DND-41 (cell line): Measurements from ENCODE around the gene HAUS5.

Experiments used
- ATAC-seq: fragments of 200-7000 bp; cut with Tn5 transposase; 3 replicates; pipeline ENCODE4 v1.9.1; 2021; ENCODE audit warnings: low read depth; ENCODE audit not compliant: insufficient read depth
- DNase-seq: peaks from one replicate; pipeline ENCODE4 v3.0.0-alpha.2; 2020
- H2AFZ ChIP-seq: 2 replicates; pipeline ENCODE4 v1.6.0; 2012; ENCODE audit warnings: low read depth, low read length
- H3K27ac ChIP-seq: 2 replicates; pipeline ENCODE4 v1.5.1; 2012; ENCODE audit warnings: low read length, inconsistent platforms
- H3K27me3 ChIP-seq: fragments of 200-600 bp; sonication (generic); 2 replicates; pipeline ENCODE4 v1.6.0; 2012; ENCODE audit warnings: low read length, mild to moderate bottlenecking, inconsistent platforms; ENCODE audit not compliant: insufficient read depth, poor library complexity
- H3K36me3 ChIP-seq: 2 replicates; pipeline ENCODE4 v1.5.1; 2012; ENCODE audit warnings: low read length, inconsistent platforms; ENCODE audit not compliant: insufficient read depth
- H3K4me1 ChIP-seq: 2 replicates; pipeline ENCODE4 v1.5.1; 2012; ENCODE audit warnings: mild to moderate bottlenecking, low read length; ENCODE audit not compliant: insufficient read depth
- H3K4me2 ChIP-seq: 2 replicates; pipeline ENCODE4 v1.6.0; 2012; ENCODE audit warnings: mild to moderate bottlenecking, moderate library complexity, low read length, inconsistent platforms; ENCODE audit not compliant: insufficient read depth
- H3K4me3 ChIP-seq, 2 experiments: fragments of 200-600 bp in 1 of 2; shearing (Covaris generic) in 1 of 2; 2 replicates each; pipeline ENCODE4 v1.5.1; 2012 to 2016; ENCODE audit warnings: inconsistent platforms in 2 of 2, low read length in 2 of 2, mild to moderate bottlenecking in 2 of 2, low read depth in 1 of 2, moderate library complexity in 1 of 2
- H3K79me2 ChIP-seq: 2 replicates; pipeline ENCODE4 v1.6.0; 2012; ENCODE audit warnings: low read length, inconsistent platforms; ENCODE audit not compliant: insufficient read depth
- H3K9ac ChIP-seq: 2 replicates; pipeline ENCODE4 v1.6.0; 2012; ENCODE audit warnings: low read depth, mild to moderate bottlenecking, inconsistent platforms, low read length, moderate library complexity
- H3K9me3 ChIP-seq: 2 replicates; pipeline ENCODE4 v1.5.1; 2012; ENCODE audit warnings: low read length, moderate library complexity, mild to moderate bottlenecking, inconsistent platforms; ENCODE audit not compliant: insufficient read depth, severe bottlenecking
- H4K20me1 ChIP-seq: 2 replicates; pipeline ENCODE4 v1.6.0; 2012; ENCODE audit warnings: low read length; ENCODE audit not compliant: insufficient read depth
- EZH2 ChIP-seq: IDR thresholded peaks from 3 replicates; pipeline ENCODE4 v1.6.1; 2012; ENCODE audit warnings: borderline replicate concordance, low read depth, mild to moderate bottlenecking, moderate library complexity, low read length, inconsistent platforms; ENCODE audit not compliant: severe bottlenecking
- TF ChIP-seq, protein P1 (sequence below): IDR thresholded peaks from 2 replicates; pipeline ENCODE4 v1.5.1; 2012; ENCODE audit warnings: borderline replicate concordance, low read length, moderate library complexity, mild to moderate bottlenecking; ENCODE audit not compliant: poor library complexity, severe bottlenecking; ENCODE audit errors: extremely low read depth

Gene HAUS5

DNA sequence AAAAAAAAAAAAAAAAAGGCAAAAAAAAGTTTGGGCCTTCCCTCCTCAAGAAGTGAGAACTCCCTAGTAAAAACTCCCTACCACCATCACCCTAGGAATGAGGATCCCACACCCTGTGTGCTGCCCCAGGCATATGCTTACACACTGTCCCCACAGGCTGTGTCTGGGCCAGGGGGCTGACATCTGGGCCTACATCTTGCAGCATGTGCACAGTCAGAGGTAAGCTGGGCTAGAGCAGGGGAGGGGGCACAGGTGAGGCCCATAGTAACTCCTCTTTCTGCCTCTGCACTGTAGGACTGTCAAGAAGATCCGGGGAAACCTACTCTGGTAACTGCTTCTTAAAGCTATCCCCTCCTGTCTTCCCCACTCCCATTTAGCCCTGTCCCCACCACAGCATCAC, 1.0 kb downstream of the HAUS5 start:
- Histone ChIP-seq H3K27ac (peak overlapping the region; percentile 96), H3K27me3 (no peaks in the 10 kb centered on the region), H3K4me1 (peaks cover 22% of the 10 kb centered on the region), H2AFZ (no peak overlapping the region), H3K4me3 (peak overlapping the region in 1 of 2 experiments; percentile 93; a peak in 2 of 4 replicates), H3K4me2 (peak overlapping the region; percentile 83), H3K79me2 (peaks cover 15% of the 10 kb centered on the region), H3K36me3 (peaks cover 38% of the 10 kb centered on the region), H4K20me1 (no peaks in the 10 kb centered on the region), H3K9me3 (no peaks in the 10 kb centered on the region), H3K9ac (peak overlapping the region; percentile 97)
- no peak for TF ChIP-seq EZH2
- TF ChIP-seq, protein P1, sequence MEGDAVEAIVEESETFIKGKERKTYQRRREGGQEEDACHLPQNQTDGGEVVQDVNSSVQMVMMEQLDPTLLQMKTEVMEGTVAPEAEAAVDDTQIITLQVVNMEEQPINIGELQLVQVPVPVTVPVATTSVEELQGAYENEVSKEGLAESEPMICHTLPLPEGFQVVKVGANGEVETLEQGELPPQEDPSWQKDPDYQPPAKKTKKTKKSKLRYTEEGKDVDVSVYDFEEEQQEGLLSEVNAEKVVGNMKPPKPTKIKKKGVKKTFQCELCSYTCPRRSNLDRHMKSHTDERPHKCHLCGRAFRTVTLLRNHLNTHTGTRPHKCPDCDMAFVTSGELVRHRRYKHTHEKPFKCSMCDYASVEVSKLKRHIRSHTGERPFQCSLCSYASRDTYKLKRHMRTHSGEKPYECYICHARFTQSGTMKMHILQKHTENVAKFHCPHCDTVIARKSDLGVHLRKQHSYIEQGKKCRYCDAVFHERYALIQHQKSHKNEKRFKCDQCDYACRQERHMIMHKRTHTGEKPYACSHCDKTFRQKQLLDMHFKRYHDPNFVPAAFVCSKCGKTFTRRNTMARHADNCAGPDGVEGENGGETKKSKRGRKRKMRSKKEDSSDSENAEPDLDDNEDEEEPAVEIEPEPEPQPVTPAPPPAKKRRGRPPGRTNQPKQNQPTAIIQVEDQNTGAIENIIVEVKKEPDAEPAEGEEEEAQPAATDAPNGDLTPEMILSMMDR = no peak
- ATAC-seq = no peak
- no peak for DNase-seq

GRCh38 chr19:35615036-35615435, 2.5 kb downstream of the HAUS5 start:
- Histone ChIP-seq H3K27me3 (no peaks in the 10 kb centered on the region), H3K79me2 (peaks cover 15% of the 10 kb centered on the region), H4K20me1 (no peaks in the 10 kb centered on the region), H3K27ac (no peak overlapping the region), H3K36me3 (peaks cover 45% of the 10 kb centered on the region), H3K4me3 (no peak overlapping the region), H2AFZ (no peak overlapping the region), H3K4me2 (no peak overlapping the region), H3K9me3 (no peaks in the 10 kb centered on the region), H3K9ac (no peak overlapping the region), H3K4me1 (peaks cover 22% of the 10 kb centered on the region)
- DNase-seq = no peak
- no peak for TF ChIP-seq EZH2
- TF ChIP-seq, protein P1 = no peak
- no peak for ATAC-seq

- Histone ChIP-seq H3K27ac (no peak overlapping the region), H3K4me1 (peaks cover 3% of the 10 kb centered on the region), H4K20me1 (no peaks in the 10 kb centered on the region), H3K9ac (no peak overlapping the region), H3K4me3 (no peak overlapping the region), H3K4me2 (no peak overlapping the region), H3K9me3 (no peaks in the 10 kb centered on the region), H2AFZ (no peak overlapping the region), H3K36me3 (peaks cover 52% of the 10 kb centered on the region), H3K27me3 (no peaks in the 10 kb centered on the region), H3K79me2 (peaks cover 2% of the 10 kb centered on the region)
- TF ChIP-seq, protein P1 = no peak
- TF ChIP-seq EZH2 = no peak
- ATAC-seq = no peak
- DNase-seq = no peak
Observed at GRCh38 chr19:35618857-35619256, 6.3 kb downstream of the HAUS5 start.

- H3K27ac ChIP-seq = no peak overlapping the region
- no peaks in the 10 kb centered on the region for H3K79me2 ChIP-seq
- H3K9me3 ChIP-seq = no peaks in the 10 kb centered on the region
- H3K4me3 ChIP-seq = no peak overlapping the region
- DNase-seq = no peak
- ATAC-seq = no peak
- H3K36me3 ChIP-seq = peaks cover 49% of the 10 kb centered on the region
- no peak overlapping the region for H3K4me2 ChIP-seq
- H2AFZ ChIP-seq = no peak overlapping the region
- H3K4me1 ChIP-seq = no peaks in the 10 kb centered on the region
- TF ChIP-seq, protein P1 = no peak
- no peak for TF ChIP-seq EZH2
- H3K27me3 ChIP-seq = no peaks in the 10 kb centered on the region
- no peak overlapping the region for H3K9ac ChIP-seq
- no peaks in the 10 kb centered on the region for H4K20me1 ChIP-seq
Observed at GRCh38 chr19:35619290-35619923, 6.9 kb downstream of the HAUS5 start.
